Measurements from ENCODE around the gene CD38.
A peak's percentile ranks its signal among the peaks of the same experiment; 100 is the strongest.

Gene CD38

DNA sequence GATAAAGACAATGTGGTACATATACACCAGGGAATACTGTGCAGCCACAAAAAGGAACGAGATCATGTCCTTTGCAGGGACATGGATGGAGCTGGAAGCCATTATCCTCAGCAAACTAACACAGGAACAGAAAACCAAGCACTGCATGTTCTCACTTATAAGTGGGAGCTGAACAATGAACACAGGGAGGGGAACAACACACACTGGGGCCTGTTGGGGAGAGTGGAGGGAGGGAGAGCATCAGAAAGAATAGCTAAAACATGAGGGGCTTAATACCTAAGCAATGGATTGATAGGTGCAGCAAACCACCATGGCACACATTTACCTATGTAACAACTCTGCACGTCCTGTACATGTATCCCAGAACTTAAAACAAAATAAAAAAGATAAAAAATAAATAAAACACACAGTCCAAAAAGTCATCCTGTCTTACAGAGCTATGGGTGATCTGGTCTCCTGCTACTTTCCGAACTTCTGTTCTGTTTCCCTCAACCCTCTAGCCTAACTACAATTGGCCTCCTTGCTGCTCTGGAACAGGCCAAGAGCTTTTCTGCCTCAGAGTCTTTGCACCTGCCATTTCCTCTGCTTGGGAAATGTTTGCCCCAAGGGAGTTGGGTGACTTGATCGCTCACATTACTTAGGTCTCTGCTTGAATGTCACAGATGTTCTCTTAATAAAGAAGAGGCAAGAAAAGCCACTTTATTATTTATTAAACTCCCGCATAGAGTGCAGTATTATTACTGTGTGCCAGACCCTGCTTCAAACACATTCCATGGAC, 1.1 kb upstream of the CD38 start:
- Mint-ChIP-seq H3K4me3 (no peak overlapping the region), H3K27ac (no peak overlapping the region), H3K36me3 (ENCODE audit: low read depth) (peaks cover 19% of the 10 kb centered on the region), H3K9me3 (no peaks in the 10 kb centered on the region), H3K4me1 (peaks cover 73% of the 10 kb centered on the region), H3K27me3 (peaks cover 35% of the 10 kb centered on the region)
- DNase-seq (no peak), ATAC-seq (no peak)

DNA sequence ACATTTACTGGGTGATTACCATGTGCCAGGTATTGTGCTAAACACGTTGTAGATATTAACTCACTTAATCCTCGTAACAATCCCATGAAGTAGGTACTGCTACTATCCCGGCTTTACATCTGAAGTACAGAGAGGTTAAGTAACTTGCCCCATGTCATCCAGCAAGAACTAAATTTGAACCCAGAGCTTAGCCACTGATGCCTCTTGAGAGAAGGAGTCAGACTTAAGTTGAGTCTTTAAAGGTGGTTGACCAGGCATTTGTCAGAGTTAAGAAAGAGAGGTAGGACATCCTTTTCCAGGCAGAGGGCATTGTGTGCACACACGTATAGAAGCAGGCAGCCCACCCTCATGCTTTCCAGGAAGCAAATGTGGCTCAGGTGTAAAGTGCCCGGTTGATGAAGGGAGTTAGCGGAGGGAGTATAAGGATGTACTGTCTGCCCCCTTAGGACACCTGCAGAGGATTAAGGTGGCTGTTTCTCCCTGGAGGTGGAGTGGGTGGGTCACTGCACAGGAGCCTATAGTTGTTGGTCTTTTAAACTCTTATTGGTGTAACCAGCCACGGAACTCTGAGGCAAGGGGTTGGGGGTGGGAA, 335 bp upstream of the CD38 start:
- peaks cover 24% of the 10 kb centered on the region for H3K36me3 Mint-ChIP-seq (ENCODE audit: low read depth)
- DNase-seq (no peak), ATAC-seq (no peak)
- no peaks in the 10 kb centered on the region for H3K9me3 Mint-ChIP-seq
- H3K4me3 Mint-ChIP-seq, result peak overlapping the region; percentile 87
- H3K27me3 Mint-ChIP-seq, result peaks cover 29% of the 10 kb centered on the region
- peaks cover 72% of the 10 kb centered on the region for H3K4me1 Mint-ChIP-seq
- H3K27ac Mint-ChIP-seq, result peak overlapping the region; percentile 76

DNA sequence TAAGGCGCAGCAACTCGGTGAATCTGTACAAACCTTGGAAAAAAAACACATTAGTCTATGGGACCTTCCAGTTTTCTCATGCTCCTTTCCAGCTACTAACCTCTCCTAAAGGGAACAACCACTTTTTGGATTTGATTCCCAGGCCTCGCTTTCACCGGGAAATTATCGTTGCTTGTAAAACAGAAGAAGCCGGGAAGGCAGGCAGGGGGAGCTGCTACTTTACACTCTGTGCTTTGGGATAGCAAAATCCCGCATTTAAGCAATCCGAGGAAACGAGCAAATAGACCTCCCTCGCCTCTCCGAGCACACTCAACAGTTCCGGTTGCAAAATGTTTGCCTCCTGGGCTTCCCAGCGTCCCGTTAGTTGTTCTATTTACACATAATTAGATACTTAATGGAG, 1.2 kb downstream of the CD38 start:
- H3K4me1 Mint-ChIP-seq, result peaks cover 68% of the 10 kb centered on the region
- no peak for ATAC-seq
- no peak for DNase-seq

DNA sequence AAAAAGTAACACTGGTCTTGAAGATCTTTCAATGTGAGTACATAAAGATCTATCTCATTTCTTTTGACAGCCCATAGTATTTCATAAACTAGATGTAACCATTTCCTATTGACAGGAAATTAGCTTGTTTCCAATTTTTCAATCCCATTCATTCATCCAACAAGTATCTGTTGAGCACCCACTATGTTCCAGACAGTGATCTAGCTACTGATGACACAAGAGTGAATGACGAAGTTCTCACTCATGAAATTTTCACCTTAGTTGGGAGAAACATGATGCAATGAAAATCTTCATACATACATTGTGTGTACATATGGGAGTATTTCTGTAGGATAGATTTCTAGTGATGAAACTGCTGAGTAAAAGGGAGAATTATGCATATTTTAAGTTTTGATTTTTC, 1.7 kb downstream of the CD38 start:
- Mint-ChIP-seq H3K9me3 (no peaks in the 10 kb centered on the region), H3K4me1 (peaks cover 68% of the 10 kb centered on the region), H3K4me3 (peak overlapping the region; percentile 87), H3K27ac (peak overlapping the region; percentile 77), H3K27me3 (peaks cover 24% of the 10 kb centered on the region), H3K36me3 (ENCODE audit: low read depth) (peaks cover 35% of the 10 kb centered on the region)
- DNase-seq (no peak), ATAC-seq (no peak)

More for the DNA sequence above, 1.2 kb downstream of the CD38 start:
- H3K4me3 Mint-ChIP-seq, result peak overlapping the region; percentile 87
- peaks cover 32% of the 10 kb centered on the region for H3K36me3 Mint-ChIP-seq (ENCODE audit: low read depth)
- H3K9me3 Mint-ChIP-seq, result no peaks in the 10 kb centered on the region
- peaks cover 24% of the 10 kb centered on the region for H3K27me3 Mint-ChIP-seq
- H3K27ac Mint-ChIP-seq, result peak overlapping the region; percentile 77

DNA sequence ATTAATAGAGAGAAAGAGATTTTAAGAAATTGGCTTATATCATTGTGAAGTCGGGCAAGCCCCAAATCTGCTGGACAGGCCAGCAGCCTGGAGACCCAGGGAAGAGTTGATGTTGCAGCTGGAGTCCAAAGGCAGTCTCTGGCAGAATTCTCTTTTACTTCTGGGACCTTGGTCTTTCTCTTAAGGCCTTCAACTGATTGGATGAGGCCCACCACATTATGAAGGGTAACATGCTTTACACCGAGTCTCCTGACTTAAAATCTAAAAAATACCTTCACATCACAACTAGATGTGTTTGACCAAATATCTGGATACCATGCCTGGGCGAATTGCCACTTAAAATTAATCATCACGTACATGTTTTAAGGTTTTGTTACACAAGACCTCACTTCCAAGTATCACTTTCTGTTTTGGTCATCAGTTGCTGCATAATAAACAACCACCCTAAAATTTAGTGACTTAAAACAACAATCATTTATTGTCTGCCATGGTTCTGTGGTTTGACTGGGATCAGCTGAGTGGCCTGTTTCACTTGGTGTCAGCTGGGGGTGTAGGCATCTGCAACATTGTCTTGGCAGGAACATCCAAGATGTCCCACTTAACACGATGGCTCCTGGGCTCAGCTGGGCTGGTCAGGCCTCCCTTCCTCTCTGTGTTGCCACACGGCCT, 3.4 kb downstream of the CD38 start:
- DNase-seq (no peak), ATAC-seq (peak; percentile 18)
- H3K36me3 Mint-ChIP-seq (ENCODE audit: low read depth), result peaks cover 47% of the 10 kb centered on the region
- H3K27ac Mint-ChIP-seq, result peak overlapping the region; percentile 32
- H3K27me3 Mint-ChIP-seq, result peaks cover 8% of the 10 kb centered on the region
- peak overlapping the region; percentile 35 for H3K4me3 Mint-ChIP-seq
- peaks cover 67% of the 10 kb centered on the region for H3K4me1 Mint-ChIP-seq
- H3K9me3 Mint-ChIP-seq, result no peaks in the 10 kb centered on the region

DNA sequence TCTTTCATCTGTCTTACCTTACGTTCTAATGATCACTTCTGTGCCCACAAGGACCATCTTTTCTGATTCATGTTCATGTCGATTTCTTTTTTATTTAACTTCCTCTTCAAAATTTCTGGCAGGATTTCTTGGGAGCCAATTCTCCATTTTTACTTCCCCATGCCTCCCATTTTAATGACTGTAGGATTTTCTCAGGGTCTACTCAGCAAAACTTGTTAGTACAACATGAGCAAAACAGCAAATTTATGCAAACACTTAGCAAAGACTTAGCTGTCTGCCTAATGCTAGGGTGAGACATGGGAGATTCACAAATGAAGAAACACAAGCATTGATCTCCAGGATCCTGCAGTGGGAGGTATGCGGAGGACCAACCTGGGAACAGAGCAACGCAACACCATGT, 5.5 kb downstream of the CD38 start:
- H3K36me3 Mint-ChIP-seq (ENCODE audit: low read depth), result peaks cover 50% of the 10 kb centered on the region
- DNase-seq (no peak), ATAC-seq (no peak)
- no peaks in the 10 kb centered on the region for H3K9me3 Mint-ChIP-seq
- H3K27me3 Mint-ChIP-seq, result peaks cover 3% of the 10 kb centered on the region
- peaks cover 57% of the 10 kb centered on the region for H3K4me1 Mint-ChIP-seq
- no peak overlapping the region for H3K27ac Mint-ChIP-seq
- no peak overlapping the region for H3K4me3 Mint-ChIP-seq

DNA sequence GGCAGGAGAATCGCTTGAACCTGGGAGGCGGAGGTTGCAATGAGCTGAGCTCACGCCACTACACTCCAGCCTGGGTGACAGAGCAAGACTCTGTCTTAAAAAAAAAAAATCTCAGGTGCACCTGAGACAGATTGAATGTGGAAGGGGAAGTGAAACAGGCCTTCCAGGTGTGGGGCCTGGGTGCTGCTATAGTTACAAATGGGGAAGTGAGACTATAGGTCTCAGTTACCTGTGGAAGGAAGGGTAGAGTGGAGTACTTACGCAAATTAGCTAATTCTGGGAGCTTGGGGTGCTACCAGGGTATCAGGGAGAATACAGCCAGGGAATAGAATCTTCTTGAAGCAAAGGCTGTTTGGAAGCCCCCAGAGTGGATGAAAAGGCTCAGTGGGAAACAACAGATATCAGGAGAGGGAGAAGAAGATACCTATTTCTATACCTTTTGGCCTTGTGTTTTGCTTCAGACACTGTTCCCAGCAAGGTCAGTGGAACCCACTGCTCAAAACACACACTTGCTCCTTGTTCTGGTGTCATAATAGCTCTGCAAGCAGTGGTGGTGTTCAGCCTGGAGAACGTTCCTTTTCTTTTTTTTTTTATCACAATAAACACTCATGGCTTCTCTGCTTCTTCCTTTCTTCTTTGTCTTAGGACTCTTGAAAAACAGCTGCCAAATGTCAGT, 7.0 kb downstream of the CD38 start:
- Mint-ChIP-seq H3K4me3 (no peak overlapping the region), H3K27ac (no peak overlapping the region), H3K27me3 (peaks cover 3% of the 10 kb centered on the region), H3K36me3 (ENCODE audit: low read depth) (peaks cover 47% of the 10 kb centered on the region), H3K9me3 (no peaks in the 10 kb centered on the region), H3K4me1 (peaks cover 47% of the 10 kb centered on the region)
- DNase-seq (no peak), ATAC-seq (no peak)

DNA sequence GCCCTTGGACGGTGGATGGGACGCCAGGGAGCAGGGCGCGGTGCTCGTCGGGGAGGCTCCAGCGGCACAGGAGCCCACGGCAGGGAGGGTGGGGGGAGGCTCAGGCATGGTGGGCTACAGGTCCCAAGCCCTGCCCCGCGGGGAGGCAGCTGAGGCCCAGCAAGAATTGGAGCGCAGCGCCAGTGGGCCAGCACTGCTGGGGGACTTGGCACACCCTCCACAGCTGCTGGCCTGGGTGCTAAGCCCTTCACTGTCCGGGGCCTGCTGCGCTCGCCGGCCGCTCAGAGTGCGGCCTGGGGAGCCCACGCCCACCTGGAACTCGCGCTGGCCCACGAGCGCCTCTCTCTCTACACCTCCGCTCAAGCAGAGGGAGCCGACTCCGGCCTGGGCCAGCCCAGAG, 8.6 kb downstream of the CD38 start:
- ATAC-seq, result no peak
- no peak overlapping the region for H3K27ac Mint-ChIP-seq
- H3K4me3 Mint-ChIP-seq, result no peak overlapping the region
- H3K36me3 Mint-ChIP-seq (ENCODE audit: low read depth), result peaks cover 38% of the 10 kb centered on the region
- H3K27me3 Mint-ChIP-seq, result peaks cover 2% of the 10 kb centered on the region
- DNase-seq, result no peak
- no peaks in the 10 kb centered on the region for H3K9me3 Mint-ChIP-seq
- H3K4me1 Mint-ChIP-seq, result peaks cover 31% of the 10 kb centered on the region

DNA sequence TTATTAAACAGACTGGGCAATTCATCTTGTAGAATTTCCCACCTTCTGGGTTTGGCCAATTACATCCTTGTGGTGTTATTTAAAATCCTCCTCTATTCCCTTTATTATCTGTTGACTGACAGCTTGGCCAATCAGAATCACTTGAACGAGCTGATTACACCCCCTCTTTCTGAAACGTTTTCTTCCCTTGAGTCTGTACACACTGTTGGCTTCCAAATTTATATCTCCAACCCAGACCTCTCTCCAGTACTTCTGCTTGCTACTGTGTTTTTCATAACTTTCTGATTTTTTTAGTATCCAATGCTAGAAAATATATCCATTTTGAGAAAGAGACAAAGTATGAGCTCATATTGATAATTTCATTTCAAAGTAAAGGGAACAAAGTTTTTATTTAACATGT, 14.8 kb downstream of the CD38 start:
- Mint-ChIP-seq H3K36me3 (ENCODE audit: low read depth) (peaks cover 15% of the 10 kb centered on the region), H3K4me3 (no peak overlapping the region), H3K4me1 (peaks cover 49% of the 10 kb centered on the region), H3K9me3 (no peaks in the 10 kb centered on the region), H3K27ac (no peak overlapping the region), H3K27me3 (peaks cover 3% of the 10 kb centered on the region)
- DNase-seq, result no peak
- ATAC-seq, result no peak

DNA sequence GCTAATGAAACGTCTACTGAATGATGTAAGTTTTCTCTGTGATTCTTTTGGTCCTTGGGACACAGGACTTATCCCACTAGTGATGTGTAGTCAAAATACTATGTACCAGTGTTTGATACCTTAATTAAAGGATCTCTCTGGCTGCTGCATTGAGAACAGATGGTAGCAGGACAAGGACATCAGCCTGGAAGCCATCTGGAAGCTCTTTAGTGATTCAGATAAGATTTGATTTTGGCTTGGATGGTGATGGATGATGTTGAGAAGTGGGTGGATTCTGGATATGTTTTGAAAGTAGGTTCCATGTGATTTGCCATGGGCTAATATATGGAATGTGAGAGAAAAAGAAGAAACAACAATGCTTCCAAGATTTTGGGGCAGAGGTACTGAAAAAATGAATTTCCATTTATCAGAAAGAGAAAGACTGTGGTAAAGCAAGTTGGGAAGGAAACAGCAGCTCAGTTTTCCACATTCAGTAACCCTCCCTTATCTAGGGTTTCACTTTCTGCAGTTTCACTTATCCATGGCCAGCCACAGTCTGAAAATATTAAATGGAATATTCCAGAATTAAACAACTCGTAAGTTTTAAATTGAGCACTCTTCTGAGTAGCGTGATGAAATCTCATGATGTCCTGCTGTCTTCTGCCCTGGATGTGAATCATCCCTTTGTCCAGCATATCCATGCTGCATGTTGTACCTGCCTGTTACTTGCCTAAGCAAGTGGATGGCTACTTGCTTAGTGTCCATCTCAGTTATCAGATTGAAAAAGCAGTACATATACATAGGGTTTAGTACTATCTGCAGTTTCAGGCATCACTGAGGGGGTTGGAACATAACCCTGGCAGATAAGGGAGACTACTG, 15.6 kb downstream of the CD38 start:
- Mint-ChIP-seq H3K27me3 (peaks cover 3% of the 10 kb centered on the region), H3K4me3 (peak overlapping the region; percentile 66), H3K27ac (peak overlapping the region; percentile 84), H3K4me1 (peaks cover 47% of the 10 kb centered on the region), H3K36me3 (ENCODE audit: low read depth) (peaks cover 15% of the 10 kb centered on the region), H3K9me3 (no peaks in the 10 kb centered on the region)
- ATAC-seq, result no peak
- no peak for DNase-seq

DNA sequence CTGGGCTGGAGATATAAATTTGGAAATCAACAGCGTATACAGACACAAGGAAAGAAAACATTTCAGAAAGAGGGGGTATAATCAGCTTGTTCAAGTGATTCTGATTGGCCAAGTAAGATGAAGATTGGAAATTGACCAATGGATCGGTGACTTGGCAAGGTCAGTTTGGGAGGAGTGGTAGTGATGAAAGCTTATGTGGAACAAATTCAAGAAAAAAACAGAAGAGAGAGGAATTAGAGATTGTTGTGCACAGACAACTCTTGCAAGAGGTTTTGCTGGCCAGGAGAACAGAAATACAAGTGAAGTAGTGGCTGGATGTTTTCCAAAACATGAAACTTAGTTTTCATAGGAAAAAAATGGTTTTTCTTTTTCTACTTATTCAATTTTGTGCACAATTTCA, 16.3 kb downstream of the CD38 start:
- Mint-ChIP-seq H3K27ac (peak overlapping the region; percentile 84), H3K27me3 (peaks cover 3% of the 10 kb centered on the region), H3K9me3 (no peaks in the 10 kb centered on the region), H3K4me1 (peaks cover 49% of the 10 kb centered on the region), H3K4me3 (peak overlapping the region; percentile 66), H3K36me3 (ENCODE audit: low read depth) (peaks cover 12% of the 10 kb centered on the region)
- no peak for DNase-seq
- no peak for ATAC-seq

DNA sequence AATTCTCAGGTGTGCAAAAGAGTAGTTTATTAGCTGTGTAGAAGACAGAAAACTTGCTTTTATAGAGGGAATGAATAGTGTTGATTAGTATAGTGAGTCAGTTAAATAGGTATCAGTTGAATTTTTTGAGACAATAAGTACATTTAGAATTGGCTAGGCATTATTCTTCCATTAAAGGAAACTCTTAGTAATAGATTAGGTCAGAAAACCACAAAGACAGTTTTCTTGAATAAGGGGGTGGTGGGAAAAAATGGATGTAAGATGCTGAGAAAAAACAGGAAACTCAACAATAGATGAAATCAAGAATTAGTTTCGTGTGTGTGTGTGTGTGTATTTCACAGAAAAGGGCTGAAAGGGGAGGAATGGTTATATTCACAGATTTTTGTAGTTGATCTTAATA, 16.8 kb downstream of the CD38 start:
- no peaks in the 10 kb centered on the region for H3K9me3 Mint-ChIP-seq
- DNase-seq (no peak), ATAC-seq (peak; percentile 90)
- peaks cover 53% of the 10 kb centered on the region for H3K4me1 Mint-ChIP-seq
- peaks cover 12% of the 10 kb centered on the region for H3K36me3 Mint-ChIP-seq (ENCODE audit: low read depth)
- peak overlapping the region; percentile 66 for H3K4me3 Mint-ChIP-seq
- peaks cover 3% of the 10 kb centered on the region for H3K27me3 Mint-ChIP-seq
- H3K27ac Mint-ChIP-seq, result peak overlapping the region; percentile 84

DNA sequence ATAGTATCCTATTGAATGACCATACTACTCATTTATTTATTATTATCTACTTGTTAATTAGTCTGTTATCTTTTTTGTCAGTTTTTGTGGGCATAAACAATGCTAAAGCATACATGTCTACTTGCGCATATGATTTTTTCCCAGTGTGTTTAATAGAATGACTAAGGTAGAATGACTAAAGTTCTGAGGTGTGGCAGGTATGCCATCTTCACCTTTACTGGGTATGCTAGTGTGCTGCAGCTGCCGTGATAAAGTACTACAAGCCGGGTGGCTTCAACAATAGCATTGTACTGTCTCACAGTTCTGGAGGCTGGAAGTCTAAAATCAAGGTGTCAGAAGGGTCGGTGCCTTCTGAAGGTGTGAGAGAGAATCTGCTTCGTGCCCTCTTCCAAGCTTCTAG, 19.2 kb downstream of the CD38 start:
- peaks cover 53% of the 10 kb centered on the region for H3K4me1 Mint-ChIP-seq
- no peak overlapping the region for H3K4me3 Mint-ChIP-seq
- H3K27ac Mint-ChIP-seq, result no peak overlapping the region
- ATAC-seq, result no peak
- H3K36me3 Mint-ChIP-seq (ENCODE audit: low read depth), result peaks cover 12% of the 10 kb centered on the region
- H3K27me3 Mint-ChIP-seq, result peaks cover 3% of the 10 kb centered on the region
- no peaks in the 10 kb centered on the region for H3K9me3 Mint-ChIP-seq
- no peak for DNase-seq

DNA sequence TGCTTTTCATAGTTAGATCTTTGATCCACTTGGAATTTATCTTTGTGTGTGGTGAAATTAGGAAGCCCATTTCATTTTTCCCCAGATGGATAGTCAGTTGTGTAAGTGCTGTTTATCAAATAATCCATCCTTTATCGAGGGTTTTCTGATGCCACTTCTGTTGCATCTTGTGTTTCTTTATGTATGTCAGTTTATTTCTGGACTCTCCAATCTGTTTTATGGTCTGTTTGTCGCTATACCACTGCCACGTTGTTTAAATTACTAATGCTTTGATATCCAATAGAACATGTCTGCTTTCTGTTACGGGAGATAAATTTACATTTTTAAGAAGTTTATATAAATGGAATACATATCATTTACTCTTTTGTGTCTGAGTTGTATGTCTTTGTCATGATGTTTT, 21.0 kb downstream of the CD38 start:
- ATAC-seq (no peak), DNase-seq (no peak)
- Mint-ChIP-seq H3K27ac (no peak overlapping the region), H3K4me1 (peaks cover 38% of the 10 kb centered on the region), H3K27me3 (no peaks in the 10 kb centered on the region), H3K36me3 (ENCODE audit: low read depth) (peaks cover 6% of the 10 kb centered on the region), H3K9me3 (no peaks in the 10 kb centered on the region), H3K4me3 (no peak overlapping the region)

All from activated naive CD8-positive, alpha-beta T cell treated with anti-CD3 and anti-CD28 coated beads, Interleukin-2, amount 50 U/mL, for 24 hours (primary cell).